Duodenal mucosa (tissue), 2 donors: ENCODE measurements around the gene EFEMP1.
A peak's percentile ranks its signal among the peaks of the same experiment; 100 is the strongest.

ENCODE experiments used
- H3K27ac ChIP-seq: one replicate; pipeline ENCODE4 v1.7.0; 2013; ENCODE audit warnings: low read depth, low read length
- H3K27me3 ChIP-seq, 2 donors: one replicate each; pipeline ENCODE4 v1.7.0; 2013; ENCODE audit warnings: low read length in 2 of 2, control low read depth in 1 of 2; ENCODE audit not compliant: insufficient read depth in 2 of 2, control insufficient read depth in 1 of 2
- H3K36me3 ChIP-seq, 2 donors: one replicate each; pipeline ENCODE4 v1.7.0; 2013; ENCODE audit warnings: low read length in 2 of 2, control low read depth in 1 of 2; ENCODE audit not compliant: insufficient read depth in 2 of 2, control insufficient read depth in 1 of 2
- H3K4me1 ChIP-seq, 2 donors: one replicate each; pipeline ENCODE4 v1.7.0; 2013; ENCODE audit warnings: low read length in 2 of 2, control low read depth in 1 of 2; ENCODE audit not compliant: insufficient read depth in 2 of 2, control insufficient read depth in 1 of 2
- H3K4me3 ChIP-seq, 2 donors: one replicate each; pipeline ENCODE4 v1.7.0; 2013; ENCODE audit warnings: low read length in 2 of 2, low read depth in 1 of 2
- H3K9ac ChIP-seq, 2 donors: one replicate each; pipeline ENCODE4 v1.7.0; 2013; ENCODE audit warnings: low read length in 2 of 2, low read depth in 1 of 2
- H3K9me3 ChIP-seq, 2 donors: one replicate each; pipeline ENCODE4 v1.7.0; 2013; ENCODE audit warnings: low read length in 2 of 2, control low read depth in 1 of 2; ENCODE audit not compliant: control insufficient read depth in 1 of 2

Gene EFEMP1, protein sequence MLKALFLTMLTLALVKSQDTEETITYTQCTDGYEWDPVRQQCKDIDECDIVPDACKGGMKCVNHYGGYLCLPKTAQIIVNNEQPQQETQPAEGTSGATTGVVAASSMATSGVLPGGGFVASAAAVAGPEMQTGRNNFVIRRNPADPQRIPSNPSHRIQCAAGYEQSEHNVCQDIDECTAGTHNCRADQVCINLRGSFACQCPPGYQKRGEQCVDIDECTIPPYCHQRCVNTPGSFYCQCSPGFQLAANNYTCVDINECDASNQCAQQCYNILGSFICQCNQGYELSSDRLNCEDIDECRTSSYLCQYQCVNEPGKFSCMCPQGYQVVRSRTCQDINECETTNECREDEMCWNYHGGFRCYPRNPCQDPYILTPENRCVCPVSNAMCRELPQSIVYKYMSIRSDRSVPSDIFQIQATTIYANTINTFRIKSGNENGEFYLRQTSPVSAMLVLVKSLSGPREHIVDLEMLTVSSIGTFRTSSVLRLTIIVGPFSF

GRCh38 chr2:55923091-55923981, at the start of gene EFEMP1:
Gene EFEMP1 (minus strand): TSS chr2:55923782. CDS start chr2:55922440, 1,342 bp downstream.
- H3K4me3 ChIP-seq: peak within 1 kb of the TSS; percentile 60 to 62
- H3K9me3 ChIP-seq: no peaks in the 10 kb centered on the region
- no peaks in the 10 kb centered on the region for H3K36me3 ChIP-seq
- peaks cover 27 to 29% of the 10 kb centered on the region in 2 donors for H3K27me3 ChIP-seq
- no peak within 1 kb of the TSS for H3K27ac ChIP-seq
- H3K9ac ChIP-seq: peak within 1 kb of the TSS in 1 of 2 donors; percentile 11
- H3K4me1 ChIP-seq: no peaks in the 10 kb centered on the region

DNA sequence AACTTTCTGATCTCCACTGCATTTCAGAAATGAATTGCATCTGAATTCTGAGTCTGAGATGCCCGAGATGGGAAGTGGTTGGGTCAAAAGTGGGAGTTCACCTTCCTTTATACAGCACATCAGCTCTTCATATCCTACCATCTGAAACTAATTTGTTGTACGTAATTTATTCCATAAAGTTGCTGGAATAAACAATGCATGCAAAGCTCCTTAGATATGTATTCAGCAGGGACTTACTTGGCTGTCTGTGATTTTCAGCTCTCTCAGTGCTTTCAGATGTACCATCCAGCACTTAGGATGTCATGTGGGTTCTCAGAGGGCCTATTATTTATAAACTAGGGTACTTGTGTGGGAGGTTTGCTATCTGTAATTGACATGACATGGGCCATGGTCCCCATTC, 46.9 kb upstream of the EFEMP1 start:
- Histone ChIP-seq H3K4me1 (no peaks in the 10 kb centered on the region), H3K9ac (no peak overlapping the region), H3K27me3 (no peaks in the 10 kb centered on the region), H3K36me3 (no peaks in the 10 kb centered on the region), H3K9me3 (no peaks in the 10 kb centered on the region), H3K4me3 (no peak overlapping the region), H3K27ac (no peak overlapping the region)

GRCh38 chr2:55968941-55969340, 45.4 kb upstream of the EFEMP1 start:
- Histone ChIP-seq H3K9ac (no peak overlapping the region), H3K4me1 (no peaks in the 10 kb centered on the region), H3K4me3 (no peak overlapping the region), H3K36me3 (no peaks in the 10 kb centered on the region), H3K27ac (no peak overlapping the region), H3K9me3 (no peaks in the 10 kb centered on the region), H3K27me3 (no peaks in the 10 kb centered on the region)

GRCh38 chr2:55966401-55967118, 43.0 kb upstream of the EFEMP1 start:
- Histone ChIP-seq H3K36me3 (no peaks in the 10 kb centered on the region), H3K27ac (no peak overlapping the region), H3K27me3 (no peaks in the 10 kb centered on the region), H3K4me3 (no peak overlapping the region), H3K9ac (no peak overlapping the region), H3K9me3 (no peaks in the 10 kb centered on the region), H3K4me1 (no peaks in the 10 kb centered on the region)

DNA sequence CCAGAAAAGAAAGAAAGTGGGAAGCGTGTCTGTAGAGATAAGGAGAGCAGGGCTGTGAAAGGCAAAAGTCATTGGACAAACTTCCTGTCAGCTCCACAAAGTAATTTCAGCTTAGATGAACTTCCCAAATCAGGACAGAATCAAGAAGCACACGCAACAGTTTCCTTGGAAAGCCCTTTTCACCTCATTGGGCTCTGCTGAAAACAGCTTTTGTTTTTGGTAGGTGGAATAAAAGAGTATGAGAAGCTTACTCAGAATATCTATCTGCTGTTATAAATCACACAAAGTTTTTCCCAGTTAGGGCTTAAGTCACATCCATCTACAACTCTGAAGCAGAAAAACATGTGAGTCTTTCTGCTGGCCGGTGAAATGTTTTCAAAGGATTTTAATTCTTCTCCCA, 42.4 kb upstream of the EFEMP1 start:
- Histone ChIP-seq H3K9me3 (no peaks in the 10 kb centered on the region), H3K27me3 (no peaks in the 10 kb centered on the region), H3K4me3 (no peak overlapping the region), H3K27ac (no peak overlapping the region), H3K9ac (no peak overlapping the region), H3K4me1 (no peaks in the 10 kb centered on the region), H3K36me3 (no peaks in the 10 kb centered on the region)

DNA sequence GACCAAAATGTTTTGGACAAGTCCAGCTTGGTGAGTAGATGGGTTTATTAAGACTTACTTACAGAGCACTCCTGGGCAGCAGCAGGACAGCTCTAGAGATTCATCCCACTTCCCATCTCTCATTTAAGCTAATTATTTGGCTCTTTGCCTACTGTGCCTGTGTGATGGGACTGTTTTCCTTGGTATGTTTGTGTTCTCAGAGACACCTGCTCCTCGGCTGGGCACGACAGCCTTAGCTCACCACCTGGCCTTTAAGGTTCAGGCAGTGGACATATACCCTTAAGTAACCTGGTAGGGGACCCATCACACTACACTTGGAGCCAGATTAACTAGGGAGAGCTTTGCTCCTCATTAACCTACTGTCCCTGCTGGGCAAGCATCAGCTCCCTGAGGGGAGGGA, 41.7 kb upstream of the EFEMP1 start:
- Histone ChIP-seq H3K9me3 (no peaks in the 10 kb centered on the region), H3K4me1 (no peaks in the 10 kb centered on the region), H3K27me3 (no peaks in the 10 kb centered on the region), H3K27ac (no peak overlapping the region), H3K36me3 (no peaks in the 10 kb centered on the region), H3K9ac (no peak overlapping the region), H3K4me3 (no peak overlapping the region)

DNA sequence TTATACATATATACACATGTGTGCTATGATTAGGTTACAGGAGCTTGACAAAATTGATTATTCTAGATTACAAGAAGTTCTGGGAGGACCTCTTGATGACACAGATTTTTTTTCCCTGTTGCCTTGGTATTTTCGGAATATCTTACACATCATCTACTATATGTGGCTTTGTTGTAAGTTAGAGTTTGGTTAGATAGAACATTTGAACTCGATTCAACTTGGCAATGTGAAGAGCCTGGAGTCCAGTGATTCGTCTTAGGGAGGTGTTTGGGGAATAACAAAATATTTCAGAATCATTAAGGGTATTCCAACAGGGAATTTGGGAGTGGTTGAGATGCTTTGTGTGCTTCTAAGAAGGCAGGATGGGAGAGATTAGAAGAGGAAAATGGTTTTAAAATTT, 39.3 kb upstream of the EFEMP1 start:
- H3K9me3 ChIP-seq: no peaks in the 10 kb centered on the region
- H3K27ac ChIP-seq: no peak overlapping the region
- H3K4me1 ChIP-seq: no peaks in the 10 kb centered on the region

DNA sequence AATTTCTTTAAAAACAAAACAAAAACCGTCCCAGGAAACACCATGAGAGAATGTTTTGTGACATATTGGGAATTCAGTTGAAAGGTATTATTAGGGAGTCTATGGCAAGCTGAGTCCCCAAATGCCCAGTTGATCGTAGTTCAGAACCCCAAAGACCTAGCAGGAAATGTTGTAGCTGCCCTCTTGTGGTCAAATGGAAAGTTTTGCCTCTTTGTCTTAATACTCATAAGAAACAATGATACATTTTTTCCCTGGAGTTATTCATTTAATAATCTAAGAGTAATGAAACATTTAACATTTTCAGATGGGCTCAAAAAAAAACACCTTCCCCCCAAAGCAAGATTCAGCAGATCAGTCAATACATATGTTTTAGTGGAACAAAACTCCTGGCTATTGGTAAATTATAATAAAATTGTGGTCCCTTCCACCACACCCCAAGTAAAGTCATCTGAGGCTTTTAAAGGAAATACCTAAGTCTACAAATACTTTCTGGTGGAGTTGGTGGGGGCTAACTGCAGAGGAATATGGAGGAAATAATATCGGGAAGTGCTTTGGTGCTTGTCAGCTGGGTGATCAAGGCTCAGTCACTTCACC, 37.8 kb upstream of the EFEMP1 start:
- Histone ChIP-seq H3K4me3 (no peak overlapping the region), H3K4me1 (no peaks in the 10 kb centered on the region), H3K27ac (no peak overlapping the region), H3K9ac (no peak overlapping the region), H3K36me3 (no peaks in the 10 kb centered on the region), H3K9me3 (no peaks in the 10 kb centered on the region), H3K27me3 (no peaks in the 10 kb centered on the region)

More for the DNA sequence above, 39.3 kb upstream of the EFEMP1 start:
- H3K4me3 ChIP-seq: no peak overlapping the region
- H3K27me3 ChIP-seq: no peaks in the 10 kb centered on the region
- no peaks in the 10 kb centered on the region for H3K36me3 ChIP-seq
- H3K9ac ChIP-seq: no peak overlapping the region

DNA sequence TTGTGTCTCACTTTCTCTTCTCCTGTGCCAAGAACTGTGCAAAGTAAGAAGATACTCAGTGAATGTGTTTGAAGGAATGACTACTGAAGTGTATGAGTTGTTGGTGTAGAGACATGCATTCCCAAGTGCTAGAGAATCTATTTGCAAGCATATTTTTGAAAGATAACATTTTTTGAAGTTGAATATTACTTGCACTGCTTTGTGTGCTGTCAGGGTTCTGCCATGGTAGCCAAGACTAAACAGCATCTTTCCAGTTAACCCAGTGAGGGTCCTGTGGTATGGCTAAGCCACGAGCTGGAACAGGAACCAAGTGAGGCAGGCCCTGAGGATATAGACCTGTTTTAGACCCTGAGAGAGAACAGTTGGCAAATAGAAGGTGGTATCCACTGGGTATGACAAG, 35.2 kb upstream of the EFEMP1 start:
- Histone ChIP-seq H3K4me1 (no peaks in the 10 kb centered on the region), H3K4me3 (no peak overlapping the region), H3K27ac (no peak overlapping the region), H3K36me3 (no peaks in the 10 kb centered on the region), H3K9ac (no peak overlapping the region), H3K27me3 (no peaks in the 10 kb centered on the region), H3K9me3 (no peaks in the 10 kb centered on the region)
